ENCODE measurements around the gene POLR2J. TPM values are rescaled to one million over a fixed set of nuclear protein-coding genes. Genes with fewer than 3 reads are reported as not detected.

The POLR2J gene
- polyA plus RNA-seq, 1 donor from 2014 or later = 111 TPM

GRCh38 chr7:102424129-102424551 is 54.6 kb downstream of the POLR2J start:
- Mint-ChIP-seq H3K9me3 (no peaks in the 10 kb centered on the region), H3K27ac (peak overlapping the region; percentile 100)

More at GRCh38 chr7:102424129-102424551, 54.6 kb downstream of the POLR2J start:
- Mint-ChIP-seq H3K36me3 (peaks cover 2% of the 10 kb centered on the region), H3K27me3 (peaks cover 3% of the 10 kb centered on the region), H3K4me1 (peaks cover 37 to 69% (median 64%) of the 10 kb centered on the region in 3 donors), H3K4me3 (peak overlapping the region; percentile 67 to 95 (median 93))

Other genes with a start within 250 kb of the POLR2J start
- 64.5 TPM for gene SH2B2, start 192.1 kb downstream of the POLR2J start, polyA plus RNA-seq
- 0.36 TPM for gene SPDYE6, start 122.5 kb downstream of the POLR2J start, polyA plus RNA-seq
- gene PRKRIP1, start 82.6 kb downstream of the POLR2J start, polyA plus RNA-seq = 35.1 TPM
- gene ORAI2, start 45.3 kb downstream of the POLR2J start, polyA plus RNA-seq = 290 TPM
- gene ALKBH4, start 14.1 kb downstream of the POLR2J start, polyA plus RNA-seq = 18.1 TPM
- gene LRWD1, start 13.9 kb downstream of the POLR2J start, polyA plus RNA-seq = 13.4 TPM
- 7.4 TPM for gene RASA4B, start 38.9 kb upstream of the POLR2J start, polyA plus RNA-seq
- 3.9 TPM for gene UPK3BL2, start 64.8 kb upstream of the POLR2J start, polyA plus RNA-seq
- gene SPDYE2, start 72.3 kb upstream of the POLR2J start, polyA plus RNA-seq = 1.2 TPM
- 44.1 TPM for gene POLR2J3, start 93.7 kb upstream of the POLR2J start, polyA plus RNA-seq
- 20.1 TPM for gene RASA4, start 137.8 kb upstream of the POLR2J start, polyA plus RNA-seq
- 32.3 TPM for gene UPK3BL1, start 163.9 kb upstream of the POLR2J start, polyA plus RNA-seq
- not detected for gene SPDYE2B, start 171.4 kb upstream of the POLR2J start, polyA plus RNA-seq
- gene POLR2J2, start 192.7 kb upstream of the POLR2J start, polyA plus RNA-seq = 3.3 TPM

Data from IgD-negative memory B cell (primary cell).